Esophagus (tissue), 2 donors: ENCODE measurements around the gene KRT20. TPM values are rescaled to one million over a fixed set of nuclear protein-coding genes. Genes with fewer than 3 reads are reported as not detected.
"Not testable (repeated sequence)": the region's sequence is repeated elsewhere in the genome, so short reads cannot be mapped to it uniquely, and the experiment has no call there.

Experiments used
- H3K27ac ChIP-seq, 2 donors: one replicate each; pipeline ENCODE4 v1.5.1; 2013; ENCODE audit warnings: low read depth in 2 of 2, mild to moderate bottlenecking in 2 of 2, inconsistent platforms in 1 of 2, low read length in 1 of 2, moderate library complexity in 1 of 2
- H3K27me3 ChIP-seq, 2 donors: one replicate each; pipeline ENCODE4 v1.6.1; 2013; ENCODE audit warnings: low read length in 2 of 2, control low read depth in 1 of 2, mild to moderate bottlenecking in 1 of 2; ENCODE audit not compliant: insufficient read depth in 2 of 2, control insufficient read depth in 1 of 2
- H3K36me3 ChIP-seq, 2 donors: one replicate each; pipeline ENCODE4 v1.6.1; 2013; ENCODE audit warnings: low read length in 1 of 2; ENCODE audit not compliant: control insufficient read depth in 2 of 2, insufficient read depth in 2 of 2
- H3K4me1 ChIP-seq, 2 donors: one replicate each; pipeline ENCODE4 v1.6.1; 2013; ENCODE audit warnings: low read length in 1 of 2; ENCODE audit not compliant: control insufficient read depth in 2 of 2, insufficient read depth in 2 of 2
- H3K4me3 ChIP-seq, 2 donors: one replicate each; pipeline ENCODE4 v1.5.1; 2013; ENCODE audit warnings: low read length in 2 of 2, mild to moderate bottlenecking in 2 of 2, low read depth in 1 of 2, moderate library complexity in 1 of 2
- H3K9me3 ChIP-seq, 2 donors: one replicate each; pipeline ENCODE4 v1.6.1; 2013; ENCODE audit warnings: mild to moderate bottlenecking in 2 of 2, low read depth in 1 of 2, low read length in 1 of 2, moderate library complexity in 1 of 2; ENCODE audit not compliant: control insufficient read depth in 2 of 2, insufficient read depth in 1 of 2
- WGBS, 2 donors: extraction: QIAGEN DNeasy Blood & Tissue Kit; methylation state at CpG; one replicate each; pipeline ENCODE4 v1.1.7; 2013; 5-methylcytosine and 5-hydroxymethylcytosine counted together
- polyA plus RNA-seq, 2 donors: library from polyadenylated mRNA; stranded (reverse); fragments of 200-250 nt; gene quantifications; one replicate each; pipeline ENCODE4 v1.2.3, GENCODE V29; 2013
- donor health status: healthy with polysubstance abuse.
- donor health status: Bipolar disorder and iron deficiency.

The KRT20 gene
- polyA plus RNA-seq, 2 donors = 0.07 to 0.28 TPM

- no peaks in the 10 kb centered on the region for H3K36me3 ChIP-seq
- no peaks in the 10 kb centered on the region for H3K9me3 ChIP-seq
- peaks cover 0 to 3% of the 10 kb centered on the region in 2 donors for H3K4me1 ChIP-seq
- no peak overlapping the region for H3K4me3 ChIP-seq
- 70 to 71% methylated on average over 39 of the region's 39 CpGs for WGBS, 2 donors
- no peak overlapping the region for H3K27ac ChIP-seq
- H3K27me3 ChIP-seq = no peaks in the 10 kb centered on the region
Measured at GRCh38 chr17:40862985-40863733, 21.9 kb downstream of the KRT20 start.

- Histone ChIP-seq H3K27me3 (no peaks in the 10 kb centered on the region), H3K36me3 (no peaks in the 10 kb centered on the region), H3K27ac (no peak overlapping the region), H3K9me3 (no peaks in the 10 kb centered on the region), H3K4me3 (no peak overlapping the region), H3K4me1 (peaks cover 2 to 3% of the 10 kb centered on the region in 2 donors)
- WGBS, 2 donors = 59 to 72% methylated on average over 2 of the region's 2 CpGs
Measured at GRCh38 chr17:40859536-40859935, 25.5 kb downstream of the KRT20 start.

GRCh38 chr17:40858667-40859066, 26.4 kb downstream of the KRT20 start:
- H3K27ac ChIP-seq = not testable (repeated sequence)

GRCh38 chr17:40857535-40857934, 27.5 kb downstream of the KRT20 start:
- Histone ChIP-seq H3K4me1 (peaks cover 0 to 2% of the 10 kb centered on the region in 2 donors), H3K4me3 (no peak overlapping the region), H3K27ac (no peak overlapping the region), H3K27me3 (no peaks in the 10 kb centered on the region), H3K36me3 (no peaks in the 10 kb centered on the region), H3K9me3 (no peaks in the 10 kb centered on the region)
- 65 to 69% methylated on average over 5 of the region's 5 CpGs for WGBS, 2 donors

More at GRCh38 chr17:40858667-40859066, 26.4 kb downstream of the KRT20 start:
- H3K9me3 ChIP-seq, H3K27me3 ChIP-seq, H3K36me3 ChIP-seq, H3K4me1 ChIP-seq, H3K4me3 ChIP-seq: not testable (repeated sequence)
- WGBS, 2 donors = 90 to 94% methylated on average over 2 of the region's 2 CpGs

- H3K36me3 ChIP-seq = no peaks in the 10 kb centered on the region
- H3K4me3 ChIP-seq = no peak overlapping the region
- 32 to 40% methylated on average over 6 of the region's 6 CpGs for WGBS, 2 donors
- H3K4me1 ChIP-seq = peaks cover 0 to 2% of the 10 kb centered on the region in 2 donors
- no peaks in the 10 kb centered on the region for H3K9me3 ChIP-seq
- H3K27ac ChIP-seq = no peak overlapping the region
- peaks cover 0 to 3% of the 10 kb centered on the region in 2 donors for H3K27me3 ChIP-seq
Measured at GRCh38 chr17:40854175-40854814, 30.7 kb downstream of the KRT20 start.

- Histone ChIP-seq H3K4me1 (peaks cover 0 to 2% of the 10 kb centered on the region in 2 donors), H3K27ac (no peak overlapping the region), H3K4me3 (no peak overlapping the region), H3K9me3 (no peaks in the 10 kb centered on the region), H3K27me3 (peaks cover 0 to 3% of the 10 kb centered on the region in 2 donors), H3K36me3 (no peaks in the 10 kb centered on the region)
- 38 to 60% methylated on average over 1 of the region's 1 CpG for WGBS, 2 donors
Measured at GRCh38 chr17:40852364-40852763, 32.7 kb downstream of the KRT20 start.

DNA sequence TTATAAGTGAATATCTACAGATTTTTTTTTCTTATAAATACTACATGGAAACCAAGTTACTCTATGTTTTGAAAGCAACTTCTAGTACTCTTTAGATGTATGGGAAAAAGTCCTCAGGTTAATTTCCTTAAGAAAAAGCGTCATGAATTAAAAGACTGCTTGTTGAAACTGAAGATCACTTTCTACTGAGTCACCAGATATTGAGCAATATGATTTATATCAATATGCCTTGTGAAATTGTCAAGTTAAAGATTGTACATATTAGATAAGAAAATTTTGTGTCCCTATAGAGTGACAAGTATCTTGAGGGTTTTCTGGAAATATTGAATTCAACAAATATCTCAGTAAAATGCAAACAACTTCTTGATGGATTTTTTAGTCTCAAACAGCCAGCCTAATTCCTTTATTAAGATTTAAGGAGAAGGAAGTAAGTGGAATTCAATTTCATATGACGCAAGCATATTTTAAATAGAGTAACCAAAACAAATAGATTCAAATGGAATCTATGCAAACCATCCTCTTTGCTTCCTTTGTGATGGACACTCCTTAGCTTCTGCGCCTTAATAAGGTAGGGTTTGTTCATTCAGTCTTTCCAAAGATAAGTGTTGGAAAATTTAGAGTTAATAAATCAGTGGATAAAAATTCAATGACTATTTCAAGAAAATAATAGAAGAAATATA, 34.6 kb downstream of the KRT20 start:
- no peak overlapping the region for H3K4me3 ChIP-seq
- 78 to 85% methylated on average over 3 of the region's 3 CpGs for WGBS, 2 donors
- H3K27ac ChIP-seq = no peak overlapping the region
- no peaks in the 10 kb centered on the region for H3K9me3 ChIP-seq
- peaks cover 0 to 3% of the 10 kb centered on the region in 2 donors for H3K27me3 ChIP-seq
- H3K36me3 ChIP-seq = no peaks in the 10 kb centered on the region
- H3K4me1 ChIP-seq = peaks cover 0 to 2% of the 10 kb centered on the region in 2 donors

- no peaks in the 10 kb centered on the region for H3K4me1 ChIP-seq
- no peaks in the 10 kb centered on the region for H3K9me3 ChIP-seq
- 83 to 90% methylated on average over 4 of the region's 4 CpGs for WGBS, 2 donors
- H3K27ac ChIP-seq = no peak overlapping the region
- H3K27me3 ChIP-seq = peaks cover 0 to 3% of the 10 kb centered on the region in 2 donors
- no peaks in the 10 kb centered on the region for H3K36me3 ChIP-seq
- no peak overlapping the region for H3K4me3 ChIP-seq
Measured at GRCh38 chr17:40849723-40850122, 35.3 kb downstream of the KRT20 start.

DNA sequence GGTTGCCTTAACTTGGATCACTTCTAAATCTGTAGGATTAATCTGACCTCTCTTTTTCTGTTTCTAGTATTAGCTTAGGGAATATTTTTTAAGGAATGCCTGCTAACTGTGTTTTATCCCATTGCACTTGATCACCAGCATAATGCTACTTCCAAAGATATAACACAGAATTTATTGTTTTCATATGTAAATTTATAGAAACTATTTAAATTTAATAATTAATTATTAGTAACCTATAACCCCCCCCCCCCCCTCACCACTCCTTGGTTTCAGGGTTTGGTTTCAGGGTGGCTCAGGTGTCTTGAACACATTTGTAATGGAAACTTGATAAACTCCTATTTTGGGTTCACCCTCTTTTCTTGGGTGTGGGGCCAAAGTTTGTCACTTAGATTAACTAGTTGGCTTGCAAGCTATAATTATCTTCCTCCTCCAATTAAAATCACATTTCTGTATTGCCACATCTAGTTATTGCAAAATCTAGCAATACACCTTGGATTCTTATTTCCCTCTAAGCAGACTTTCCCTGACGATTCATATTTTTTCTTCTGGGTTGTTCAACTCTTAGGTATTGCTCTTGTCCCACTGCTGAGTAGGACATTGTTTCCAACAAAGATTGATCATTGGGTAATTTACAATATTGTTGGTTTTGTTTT, 36.3 kb downstream of the KRT20 start:
- H3K36me3 ChIP-seq = no peaks in the 10 kb centered on the region
- H3K4me1 ChIP-seq = no peaks in the 10 kb centered on the region
- H3K27me3 ChIP-seq = peaks cover 0 to 3% of the 10 kb centered on the region in 2 donors
- H3K9me3 ChIP-seq = no peaks in the 10 kb centered on the region
- no peak overlapping the region for H3K4me3 ChIP-seq
- WGBS, 2 donors = 57 to 59% methylated on average over 1 of the region's 1 CpG
- H3K27ac ChIP-seq = no peak overlapping the region
